Hematopoietic multipotent progenitor cell treated with erythropoietin and hydrocortisone succinate and interleukin-3 and kit ligand, for 8 days (in vitro differentiated cells): ENCODE results near the gene ABCB10.
"Not testable (repeated sequence)": the region's sequence is repeated elsewhere in the genome, so short reads cannot be mapped to it uniquely, and the experiment has no call there.

Source experiments
- DNase-seq: peaks from one replicate; pipeline ENCODE4 v3.0.0-alpha.2; 2015

ABCB10 gene

DNA sequence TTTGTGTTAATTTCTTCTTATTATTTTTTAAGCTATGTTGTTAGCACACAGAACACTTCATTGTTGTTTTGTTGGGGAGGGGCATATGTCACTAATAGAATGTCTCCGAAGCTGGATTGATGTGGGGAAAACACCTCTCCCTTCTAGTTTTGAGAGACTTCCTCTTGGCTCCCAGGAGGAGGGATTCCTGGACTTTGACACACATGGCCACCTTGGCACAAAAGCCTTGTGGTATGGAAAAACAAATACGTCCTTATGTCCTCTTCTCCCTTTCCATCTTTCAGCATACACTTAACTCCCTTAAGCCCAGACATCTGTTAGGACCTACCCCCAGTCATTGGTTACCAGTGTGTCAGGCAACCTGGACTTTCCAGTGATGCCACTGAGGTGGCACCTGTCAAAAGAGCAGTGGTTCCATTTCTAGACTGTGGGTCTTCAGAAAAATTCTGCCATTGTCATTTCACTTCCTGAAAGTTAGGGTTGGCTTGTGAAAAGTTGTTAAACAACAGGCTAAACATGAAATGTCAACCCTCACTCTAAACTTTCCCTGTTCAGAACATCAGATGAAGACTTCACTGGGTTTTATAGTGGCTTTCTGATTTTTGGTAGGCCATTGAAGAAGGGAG lies 12.5 kb upstream of the ABCB10 start:
- DNase-seq, result no peak

DNA sequence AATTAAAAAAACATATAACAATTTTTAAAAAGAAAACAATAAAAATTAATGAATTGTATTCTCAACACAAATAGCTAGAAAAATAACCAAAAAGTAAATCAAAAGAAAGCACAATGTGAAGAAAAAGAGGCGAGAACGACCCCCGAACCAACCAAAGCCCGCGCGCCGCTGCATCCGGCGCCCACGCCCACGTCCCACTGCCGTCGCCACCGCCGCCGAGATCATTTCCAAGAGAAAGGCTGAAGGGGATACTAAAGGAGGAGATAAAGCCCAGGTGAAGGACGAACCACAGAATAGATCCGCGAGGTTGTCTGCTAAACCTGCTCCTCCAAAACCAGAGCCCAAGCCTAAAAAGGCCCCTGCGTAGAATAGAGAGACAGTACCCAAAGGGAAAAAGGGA lies 11.8 kb upstream of the ABCB10 start:
- DNase-seq, result no peak

DNA sequence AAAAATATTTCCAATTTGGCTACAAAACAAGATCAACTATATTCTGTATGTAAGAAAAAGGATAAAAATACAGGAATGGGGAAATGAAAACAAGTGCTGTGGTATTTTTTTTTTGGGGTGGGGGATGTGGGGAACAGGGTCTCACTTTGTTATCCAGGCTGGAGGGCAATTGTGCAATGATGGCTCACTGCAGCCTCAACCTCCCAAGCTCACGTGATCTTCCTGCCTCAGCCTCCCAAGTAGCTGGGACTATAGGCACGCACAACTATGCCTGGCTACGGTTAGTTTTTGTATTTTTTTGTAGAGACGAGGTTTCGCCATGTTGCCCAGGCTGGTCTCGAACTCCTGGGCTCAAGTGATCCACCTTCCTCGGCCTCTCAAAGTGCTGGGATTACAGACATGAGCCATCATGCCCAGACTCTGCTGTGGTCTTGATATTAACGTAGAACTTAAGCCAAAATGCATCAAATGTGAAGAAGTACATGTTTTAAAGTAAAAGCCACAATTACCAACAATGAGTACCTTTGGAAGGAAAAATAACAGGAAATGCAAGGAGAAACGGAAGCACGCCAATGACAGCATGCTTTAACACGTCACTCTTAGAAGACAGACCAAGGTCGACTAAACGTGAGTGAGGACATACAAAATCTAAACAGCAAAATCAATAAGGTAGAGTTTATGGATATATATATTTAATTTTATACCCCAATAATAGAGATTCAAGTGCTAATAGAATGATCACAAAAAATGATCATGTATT lies 8.8 kb upstream of the ABCB10 start:
- no peak for DNase-seq

DNA sequence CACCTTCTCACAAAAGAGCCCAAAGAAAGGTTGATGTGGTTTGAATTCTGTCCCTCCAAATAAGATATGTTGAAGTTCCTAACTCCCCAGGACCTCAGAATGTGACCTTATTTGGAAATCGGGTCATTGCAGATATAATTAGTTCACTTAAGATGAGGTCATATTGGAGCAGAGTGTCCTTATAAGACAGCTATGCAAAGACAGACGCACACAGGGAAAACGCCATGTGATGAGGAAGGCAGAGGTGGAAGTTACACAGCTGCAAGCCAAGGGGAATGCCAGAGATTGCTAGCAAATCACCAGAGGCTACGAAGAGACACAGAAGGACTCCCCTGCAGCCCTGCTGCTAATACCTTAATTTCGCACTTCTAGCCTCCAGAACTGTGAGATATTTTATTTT lies 5.2 kb upstream of the ABCB10 start:
- no peak for DNase-seq

DNA sequence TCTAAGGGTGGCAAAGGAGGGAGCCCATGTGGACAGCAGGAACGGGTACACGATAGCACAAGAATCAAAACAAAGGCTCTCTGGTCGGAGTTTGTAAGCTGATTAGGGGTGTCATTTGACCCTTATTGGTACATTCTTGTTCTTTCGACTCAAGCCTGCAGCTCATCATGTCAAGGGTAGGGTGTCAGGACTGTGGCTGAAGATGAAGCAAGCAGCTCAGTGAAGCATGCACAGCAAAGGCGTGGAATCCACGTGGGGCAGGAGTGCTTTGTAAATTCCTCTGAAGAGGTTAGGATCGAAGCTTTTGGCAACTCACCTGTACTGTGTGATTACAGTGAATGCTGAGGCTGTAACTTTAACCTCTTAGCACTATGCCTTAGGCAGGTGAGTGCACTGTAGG lies 4.7 kb upstream of the ABCB10 start:
- no peak for DNase-seq

DNA sequence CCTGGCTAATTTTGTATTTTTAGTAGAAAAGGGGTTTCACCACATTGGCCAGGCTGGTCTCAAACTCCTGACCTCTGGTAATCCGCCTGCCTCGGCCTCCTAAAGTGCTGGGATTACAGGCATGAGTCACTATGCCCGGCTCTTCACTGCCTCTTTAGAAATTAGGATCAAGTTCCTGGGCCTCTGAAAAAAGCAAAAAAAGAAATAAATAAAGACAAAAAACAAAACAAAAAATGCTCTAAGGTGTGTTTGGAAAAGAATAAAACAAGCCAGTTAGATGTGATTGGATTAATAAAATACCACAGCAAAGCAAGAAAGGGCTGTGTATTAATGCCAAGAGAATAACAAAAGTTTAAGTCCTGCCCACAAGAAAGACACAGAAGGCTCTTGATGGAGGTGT lies 4.2 kb upstream of the ABCB10 start:
- DNase-seq, result no peak

DNA sequence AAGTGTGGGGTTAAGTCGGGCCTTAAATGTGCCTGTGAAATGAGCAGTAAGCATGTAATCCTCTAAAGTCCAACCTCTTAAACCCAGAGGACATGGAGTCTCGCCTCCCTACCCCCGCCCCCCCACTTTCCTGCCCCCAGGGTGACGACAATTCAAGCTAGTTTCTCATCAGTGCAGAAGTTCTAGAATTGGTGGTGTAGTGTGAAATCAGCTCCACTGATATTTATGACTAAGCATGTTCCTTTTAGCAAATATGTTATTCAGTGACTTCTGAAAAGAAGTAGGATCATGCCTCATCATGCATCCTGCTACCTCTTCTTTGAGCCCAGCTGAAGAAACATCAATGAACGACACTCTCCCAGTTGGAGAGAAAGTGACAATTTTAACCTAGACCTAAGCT lies 2.6 kb upstream of the ABCB10 start:
- DNase-seq, result no peak

DNA sequence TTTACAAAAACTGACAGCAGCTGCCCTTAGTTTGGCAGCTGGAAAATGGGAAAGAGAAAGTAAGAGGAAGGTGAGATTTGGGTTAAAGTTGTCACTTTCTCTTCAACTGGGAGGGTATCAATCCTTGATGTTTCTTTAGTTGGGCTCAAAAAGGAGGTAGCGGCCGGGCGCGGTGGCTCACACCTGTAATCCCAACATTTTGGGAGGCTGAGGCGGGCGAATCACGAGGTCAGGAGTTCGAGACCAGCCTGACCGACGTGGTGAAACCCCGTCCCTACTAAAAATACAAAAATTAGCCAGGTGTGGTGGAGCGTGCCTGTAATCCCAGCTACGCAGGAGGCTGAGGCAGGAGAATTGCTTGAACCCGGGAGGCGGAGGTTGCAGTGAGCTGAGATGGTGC lies 1.6 kb upstream of the ABCB10 start:
- DNase-seq, result not testable (repeated sequence)

DNA sequence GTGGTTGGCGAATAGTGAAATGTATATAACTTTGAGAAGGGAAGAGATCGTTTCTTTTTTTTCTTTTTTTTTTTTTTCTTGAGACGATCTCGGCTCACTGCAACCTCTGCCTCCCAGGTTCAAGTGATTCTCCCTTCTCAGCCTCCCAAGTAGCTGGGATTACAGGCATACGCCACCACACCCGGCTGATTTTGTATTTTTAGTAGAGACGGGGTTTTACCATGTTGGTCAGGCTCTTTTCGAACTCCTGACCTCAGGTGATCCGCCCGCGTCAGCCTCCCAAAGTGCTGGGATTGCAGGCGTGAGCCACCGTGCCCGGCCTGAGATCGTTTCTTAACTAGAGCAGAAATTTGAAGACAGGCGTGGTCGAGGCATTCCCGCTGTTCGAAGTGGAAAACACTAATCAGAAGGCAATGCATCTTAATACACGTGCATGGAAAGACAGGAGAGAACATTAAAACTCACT lies 862 bp upstream of the ABCB10 start:
- DNase-seq, result not testable (repeated sequence)

DNA sequence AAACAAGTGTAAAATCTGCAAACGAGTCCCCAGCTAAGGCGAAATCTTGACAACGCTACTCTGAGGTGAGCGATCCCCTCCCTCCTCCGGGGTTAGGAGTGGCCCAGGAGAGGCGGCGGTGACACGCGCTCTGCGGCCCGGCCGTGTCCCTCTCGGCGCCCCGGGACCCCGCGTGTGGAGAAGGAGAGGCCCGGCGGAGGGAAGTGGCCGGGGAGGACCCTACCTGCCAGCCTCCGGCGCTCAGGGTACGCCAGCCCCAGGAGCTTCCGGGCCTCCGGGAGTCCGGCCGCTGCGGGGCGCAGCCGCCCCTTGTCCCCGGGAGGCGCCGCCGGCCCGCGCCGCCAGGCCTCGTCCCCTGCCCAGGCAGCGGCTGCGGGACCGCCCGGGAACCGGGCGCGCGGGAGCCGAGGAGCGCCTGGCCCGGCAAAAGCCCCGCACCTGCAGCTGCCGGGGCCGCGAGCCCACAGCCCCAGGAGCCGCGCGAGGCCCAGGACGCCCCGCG lies 543 bp downstream of the ABCB10 start:
- peak; percentile 51 for DNase-seq

DNA sequence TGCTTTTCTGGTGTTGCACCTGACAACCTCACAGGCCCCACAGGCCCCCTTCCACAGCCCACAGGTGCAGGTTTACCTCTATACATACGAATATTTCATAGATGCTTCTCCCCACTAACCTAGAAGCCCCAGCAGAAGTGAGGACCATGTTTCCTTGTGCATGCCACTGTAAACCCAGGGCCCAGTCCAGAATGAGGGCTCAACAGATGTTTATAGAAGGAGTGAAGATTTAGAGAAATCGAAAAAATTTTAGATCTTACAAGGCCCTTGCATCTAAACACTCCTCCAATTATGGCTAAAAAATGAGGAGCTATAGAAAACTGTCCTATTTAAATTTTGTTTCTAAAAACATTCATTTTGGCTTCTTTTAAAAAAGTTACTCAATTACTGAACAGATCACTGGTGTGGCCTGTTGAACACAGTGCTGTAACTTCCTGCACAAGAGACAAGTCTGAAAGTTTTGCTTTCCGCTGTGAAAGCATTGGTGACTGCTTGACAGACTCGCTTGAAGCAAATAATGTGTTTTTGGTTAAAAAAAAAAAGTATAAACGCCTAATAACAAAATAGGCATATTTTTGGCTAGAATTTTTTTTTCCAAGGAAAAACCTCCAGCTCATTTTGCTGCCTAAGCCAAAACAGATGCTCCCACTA lies 1.2 kb downstream of the ABCB10 start:
- peak; percentile 44 for DNase-seq

DNA sequence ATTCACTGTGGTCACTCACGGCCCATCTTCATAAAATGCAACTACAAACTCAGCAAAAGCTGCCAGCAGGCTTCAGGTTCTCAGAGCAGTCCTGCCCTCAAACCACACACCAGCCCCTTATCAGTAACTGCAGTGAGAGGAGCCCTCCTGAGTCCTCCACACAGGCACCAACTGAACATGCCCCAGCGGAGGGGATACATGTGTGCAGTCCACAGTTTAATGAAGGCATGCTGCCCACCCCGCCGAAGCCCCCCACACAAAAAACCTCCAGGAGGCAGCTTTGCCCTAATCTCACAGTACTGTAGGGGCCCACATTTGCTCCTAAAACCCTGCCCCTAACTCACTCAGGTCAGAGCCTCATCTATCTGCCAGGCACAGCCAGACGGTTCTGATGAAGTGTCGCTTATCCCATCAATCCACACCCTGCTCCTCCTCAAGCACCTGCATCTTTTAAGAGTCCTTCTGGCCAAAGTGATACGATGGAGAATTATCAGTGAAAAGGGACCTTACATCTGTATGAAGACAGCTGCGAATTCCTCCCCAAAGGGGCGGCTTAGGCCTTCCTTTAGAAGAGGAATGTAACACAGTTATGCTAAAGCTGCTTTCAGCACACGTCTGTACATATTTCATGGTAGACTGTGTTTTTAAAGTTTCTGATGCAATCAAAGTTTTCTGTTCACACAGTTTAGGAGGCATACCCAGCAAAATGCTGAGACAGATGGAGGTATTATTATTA lies 3.5 kb downstream of the ABCB10 start:
- DNase-seq, result peak; percentile 99

DNA sequence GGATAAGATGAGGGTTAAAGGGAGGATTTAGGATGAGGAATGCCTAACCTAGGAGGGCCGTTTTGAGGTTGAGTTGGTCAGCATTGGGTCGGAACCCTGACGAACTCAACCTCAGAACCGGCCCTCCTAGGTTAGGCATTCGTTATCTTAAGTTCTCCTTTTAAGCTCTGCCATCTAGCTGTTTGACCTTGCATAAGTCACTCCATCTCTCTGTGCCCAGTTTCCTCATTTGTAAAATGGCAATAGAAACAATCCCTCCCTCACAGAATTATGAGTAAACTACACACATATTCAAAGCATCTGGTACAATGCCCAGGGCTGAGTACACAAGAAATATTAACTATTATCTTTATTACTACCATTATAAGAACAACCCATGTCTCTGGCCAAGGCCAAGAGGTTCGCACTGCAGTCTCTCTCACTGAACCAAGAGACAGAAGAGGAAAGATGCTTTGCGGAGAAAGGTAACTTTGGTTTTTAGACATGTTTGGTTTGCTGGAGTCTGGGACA lies 4.8 kb downstream of the ABCB10 start:
- no peak for DNase-seq

DNA sequence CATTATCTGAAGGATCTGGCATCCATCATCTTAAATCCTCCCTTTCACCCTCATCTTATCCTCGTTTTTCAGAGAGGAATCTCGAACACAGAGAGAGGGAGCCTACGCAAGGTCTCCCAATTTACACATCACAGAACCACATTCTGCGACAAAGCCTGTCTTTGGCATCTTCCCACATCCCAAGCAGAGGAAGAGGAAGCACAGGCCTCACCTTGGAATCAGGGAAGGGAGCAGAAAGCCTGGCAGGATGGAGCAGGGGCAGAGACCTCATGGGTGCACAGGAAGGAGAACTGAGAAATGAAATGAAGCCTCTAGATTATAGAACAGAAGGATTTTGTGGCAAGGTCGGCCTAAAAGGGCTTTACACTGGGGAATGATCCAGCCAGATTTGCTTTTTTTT lies 5.8 kb downstream of the ABCB10 start:
- no peak for DNase-seq

DNA sequence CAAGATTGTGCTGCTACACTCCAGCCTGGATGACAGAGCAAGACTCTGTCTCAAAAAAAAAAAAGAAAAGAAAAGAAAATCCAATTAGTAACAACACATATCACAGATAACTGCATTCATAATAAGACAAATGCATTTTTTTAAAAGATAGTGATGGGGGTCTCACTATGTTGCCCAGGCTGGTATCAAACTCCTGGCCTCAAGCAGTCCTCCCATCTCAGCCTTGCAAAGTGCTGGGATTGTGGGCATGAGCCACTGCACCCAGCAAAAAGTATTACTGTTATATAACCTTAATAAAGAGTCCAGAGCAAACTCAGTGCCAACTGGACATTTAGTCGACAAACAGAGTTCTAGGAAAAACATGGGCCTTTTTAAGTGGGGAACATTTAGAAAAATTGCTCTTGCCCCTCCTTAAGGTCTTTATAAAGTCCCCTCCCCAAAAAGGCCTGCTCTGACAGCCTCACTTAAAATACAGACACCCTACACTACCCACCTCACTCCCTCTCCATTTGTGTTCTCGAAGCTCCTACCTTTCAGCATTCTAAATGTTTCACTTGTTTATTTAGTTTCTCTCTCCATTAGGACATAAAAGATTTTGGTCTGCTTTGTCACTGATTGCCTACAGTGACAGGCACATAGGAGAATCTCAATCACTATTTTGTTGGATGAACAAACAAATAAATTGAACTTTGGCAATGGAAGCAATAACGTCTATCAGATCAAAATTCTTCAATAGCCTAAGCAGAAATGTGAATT lies 7.5 kb downstream of the ABCB10 start:
- no peak for DNase-seq

DNA sequence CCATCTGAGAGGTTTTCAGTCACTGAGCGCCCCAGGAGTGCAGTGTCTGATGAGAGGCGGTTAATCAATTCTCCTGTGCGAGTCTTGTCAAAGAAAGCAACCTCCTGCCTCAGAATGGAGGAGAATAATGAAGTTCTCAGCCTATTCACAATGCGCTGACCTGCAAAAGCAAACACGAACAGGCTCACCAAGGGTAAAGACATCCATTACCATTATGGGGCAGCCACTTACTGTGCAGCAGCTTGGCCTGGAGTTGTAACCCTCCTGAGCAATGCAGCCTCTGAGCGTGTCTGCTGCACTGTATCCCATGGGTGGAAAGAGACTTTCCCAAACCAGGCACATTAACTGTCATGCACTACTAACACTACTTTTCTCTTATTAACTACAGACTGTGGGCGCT lies 11.0 kb downstream of the ABCB10 start:
- no peak for DNase-seq

DNA sequence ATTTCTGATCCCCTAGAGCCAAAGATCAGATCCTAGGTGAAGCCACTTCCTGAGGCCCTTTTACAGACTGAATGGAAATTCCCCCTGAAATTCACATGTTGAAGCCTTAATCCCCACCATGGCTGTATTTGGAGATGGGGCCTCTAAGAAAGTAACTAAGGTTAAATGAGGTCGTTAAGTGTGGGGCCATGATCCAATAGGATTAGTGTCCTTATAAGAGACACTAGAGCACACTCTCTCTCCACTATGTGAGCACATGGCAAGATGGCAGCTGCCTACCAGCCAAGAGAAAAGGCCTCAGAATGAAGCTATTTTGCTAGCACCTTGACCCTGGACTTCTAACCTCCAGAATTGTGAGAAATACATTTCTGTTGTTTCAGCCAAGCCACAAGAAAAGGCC lies 13.9 kb downstream of the ABCB10 start:
- no peak for DNase-seq

DNA sequence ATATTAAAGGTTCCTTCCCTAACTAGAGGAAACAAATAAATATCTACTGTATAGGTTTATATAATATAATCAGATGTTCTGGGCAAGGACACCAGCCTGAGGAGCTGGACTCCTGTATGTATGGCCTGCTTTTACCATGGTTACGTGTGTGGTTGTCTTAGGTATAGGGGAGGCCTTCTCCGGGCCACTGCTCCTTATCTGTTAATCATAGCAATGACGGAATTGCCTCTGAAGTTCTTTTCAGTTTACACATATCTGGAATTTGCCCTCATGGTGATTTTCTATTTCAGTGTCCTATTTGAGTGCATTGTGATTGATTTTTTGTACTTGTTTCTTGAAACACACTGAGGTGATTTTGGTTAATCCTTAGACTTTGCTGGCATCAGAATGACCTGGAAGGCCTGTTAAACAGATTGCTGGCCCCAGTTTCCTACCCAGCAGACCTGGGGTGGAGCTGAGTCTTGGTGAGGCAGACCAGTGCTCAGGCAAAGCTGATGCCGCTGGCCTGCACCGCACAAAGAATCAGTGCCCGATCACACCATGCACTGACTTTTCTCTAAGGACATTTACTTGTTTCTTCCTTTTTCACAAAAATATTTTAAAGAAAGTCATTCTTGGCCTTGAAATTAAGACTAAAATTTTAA lies 18.5 kb downstream of the ABCB10 start:
- no peak for DNase-seq

DNA sequence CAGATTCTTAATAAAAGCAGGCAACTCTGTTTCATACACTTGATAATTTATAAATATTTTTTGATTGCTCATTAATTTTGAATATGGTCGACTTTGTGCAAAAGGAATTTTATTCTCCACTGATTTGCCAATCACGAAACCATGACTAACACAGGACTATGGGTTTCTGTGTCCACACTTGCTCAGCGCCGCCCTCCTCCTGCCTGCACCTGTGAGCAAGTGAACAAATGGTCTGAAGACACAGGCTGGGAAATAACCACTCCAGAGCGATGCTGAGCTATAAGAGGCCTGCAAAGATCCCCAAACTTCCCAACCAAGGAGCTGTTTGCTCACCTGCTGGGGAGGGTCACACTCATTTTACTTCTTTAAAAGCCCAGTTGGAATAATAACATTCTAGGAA lies 19.6 kb downstream of the ABCB10 start:
- no peak for DNase-seq

DNA sequence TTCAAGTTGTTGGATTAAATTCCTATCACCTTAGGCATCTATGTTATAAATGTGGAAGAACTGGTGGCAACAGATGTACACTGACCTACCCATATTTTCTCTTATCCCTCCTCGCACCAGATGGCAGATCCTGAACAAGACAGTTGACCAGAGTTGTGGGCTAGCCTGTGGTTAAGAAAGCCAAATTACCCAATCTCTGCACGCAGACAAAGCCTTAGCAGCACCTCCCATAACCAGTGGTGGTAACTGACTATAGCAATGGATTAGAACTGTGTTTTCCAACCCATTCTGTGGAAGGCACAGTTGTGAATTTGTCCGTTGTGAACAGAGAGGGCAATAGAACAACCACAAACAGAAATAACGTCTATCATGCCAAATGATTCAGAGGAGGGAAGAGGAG lies 20.6 kb downstream of the ABCB10 start:
- peak; percentile 76 for DNase-seq

DNA sequence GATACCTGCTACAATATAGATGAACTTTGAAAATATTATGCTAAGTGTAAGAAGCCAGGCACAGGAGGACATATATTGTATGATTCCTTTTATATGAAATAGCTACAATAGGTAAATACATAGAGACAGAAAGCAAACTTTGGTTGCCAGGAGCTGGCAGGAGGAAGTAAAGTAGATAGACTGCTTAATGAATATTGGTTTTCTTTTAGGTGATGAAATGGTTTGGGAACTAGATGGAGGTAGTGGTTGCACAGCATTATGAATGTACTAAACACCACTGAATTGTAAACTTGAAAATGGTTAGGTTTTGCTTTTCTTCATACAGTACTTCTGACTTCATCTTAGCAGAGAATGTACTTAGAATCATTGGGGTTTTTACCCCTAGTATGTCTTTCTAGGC lies 21.5 kb downstream of the ABCB10 start:
- DNase-seq, result no peak

DNA sequence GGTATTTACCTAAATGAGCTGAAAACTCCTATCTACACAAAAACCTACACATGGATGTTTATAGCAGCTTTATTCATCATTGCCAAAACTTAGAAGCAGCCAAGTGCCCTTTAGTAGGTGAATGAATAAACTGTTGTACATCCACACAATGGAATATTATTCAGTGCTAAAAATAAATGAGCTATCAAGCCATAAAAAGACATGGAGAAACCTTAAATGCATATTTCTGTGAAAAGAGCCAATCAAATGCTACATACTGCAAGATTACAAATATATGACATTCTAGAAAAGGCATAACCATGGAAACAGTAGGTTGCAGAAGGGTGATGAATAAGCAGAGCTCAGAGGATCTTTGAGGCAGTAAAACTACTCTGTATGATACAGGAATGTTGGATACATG lies 23.3 kb downstream of the ABCB10 start:
- DNase-seq, result no peak
